HepG2 (cell line): ENCODE measurements around the gene PNLIPRP3. TPM values are rescaled to one million over a fixed set of nuclear protein-coding genes. Genes with fewer than 3 reads are reported as not detected.

Experiments used
- ATAC-seq: fragments of 200-7000 bp; cut with Tn5 transposase; 3 replicates; pipeline ENCODE4 v1.9.1; 2020; ENCODE audit warnings: mild to moderate bottlenecking, moderate library complexity
- BruUV-seq: library from RNA; stranded (reverse); fragments of 400-500 nt; replicated peaks from 2 replicates; lab custom pipeline; 2021; lab: Mats Ljungman, UMichigan
- CTCF ChIA-PET: fragments of 300-600 bp; formaldehyde crosslinking; extraction: SDS; loops from one replicate; lab custom pipeline; 2021; ENCODE audit warnings: low total read pairs, inconsistent platforms, low intra/inter-chr PET ratio; lab: Yijun Ruan, JAX
- POLR2A ChIA-PET: fragments of 350-600 bp; sonication (Branson Sonifier 250); formaldehyde crosslinking; loops from one replicate; lab custom pipeline; 2020; ENCODE audit warnings: antibody characterized with exemption, inconsistent platforms; lab: Yijun Ruan, JAX
- DNase-seq: peaks from one replicate; pipeline ENCODE4 v3.0.0-alpha.2; 2015; ENCODE audit warnings: low spot score
- FAIRE-seq: peaks from 3 replicates; lab custom pipeline; 2011; peaks lifted over from hg19 to GRCh38; lab: Jason Lieb, UNC
- H2AFZ ChIP-seq: one replicate; pipeline ENCODE4 v1.6.1; 2011; ENCODE audit warnings: low read length, inconsistent platforms
- H3K27ac ChIP-seq: fragments of 300-600 bp; 3 replicates; pipeline ENCODE4 v1.8.0; 2011; ENCODE audit warnings: mixed run types, mild to moderate bottlenecking, mixed read lengths, low read length, inconsistent platforms; ENCODE audit not compliant: insufficient read depth; ENCODE audit errors: extremely low read length
- H3K27me3 ChIP-seq, 2 experiments: fragments of 200-600 bp in 1 of 2; 2 replicates in 1 of 2; 3 replicates in 1 of 2; pipeline versions ENCODE4 v1.6.0 to v1.8.0; 2011; ENCODE audit warnings: low read length in 2 of 2, mild to moderate bottlenecking in 2 of 2, moderate library complexity in 2 of 2, inconsistent platforms in 1 of 2; ENCODE audit not compliant: insufficient read depth in 2 of 2, control insufficient read depth in 1 of 2
- H3K36me3 ChIP-seq, 2 experiments: fragments of 200-600 bp in 1 of 2; replicated peaks in 1 of 2; 2 replicates in 1 of 2; 3 replicates in 1 of 2; pipeline versions ENCODE4 v1.5.1 to v1.8.0; 2011; ENCODE audit warnings: low read length in 2 of 2, inconsistent platforms in 1 of 2; ENCODE audit not compliant: insufficient read depth in 2 of 2, control insufficient read depth in 1 of 2
- H3K4me1 ChIP-seq: 2 replicates; pipeline ENCODE4 v1.5.1; 2012; ENCODE audit warnings: low read length, inconsistent platforms; ENCODE audit not compliant: insufficient read depth
- H3K4me2 ChIP-seq: 2 replicates; pipeline ENCODE4 v1.6.0; 2011; ENCODE audit warnings: low read depth, low read length, inconsistent platforms
- H3K4me3 ChIP-seq, 3 experiments: fragments of 200-600 bp in 1 of 3; sonication (generic), shearing (Covaris generic) in 1 of 3; replicated peaks in 1 of 3; 2 replicates each; pipeline ENCODE4 v1.5.1; 2011 to 2016; ENCODE audit warnings: low read length in 3 of 3, inconsistent platforms in 2 of 3, low read depth in 2 of 3, mild to moderate bottlenecking in 2 of 3, control low read depth in 1 of 3, mixed read lengths in 1 of 3; ENCODE audit not compliant: insufficient read depth in 1 of 3
- H3K79me2 ChIP-seq: one replicate; pipeline ENCODE4 v1.6.1; 2011; ENCODE audit warnings: low read length, inconsistent platforms; ENCODE audit not compliant: insufficient read depth
- H3K9ac ChIP-seq: 2 replicates; pipeline ENCODE4 v1.6.0; 2011; ENCODE audit warnings: mild to moderate bottlenecking, low read depth, low read length, inconsistent platforms; ENCODE audit not compliant: insufficient read depth
- H3K9me3 ChIP-seq: 2 replicates; pipeline ENCODE4 v1.5.1; 2012; ENCODE audit warnings: mild to moderate bottlenecking, low read length
- H4K20me1 ChIP-seq: 2 replicates; pipeline ENCODE4 v1.6.0; 2011; ENCODE audit warnings: inconsistent platforms, mild to moderate bottlenecking, low read length, moderate library complexity; ENCODE audit not compliant: insufficient read depth
- ERF ChIP-seq: IDR thresholded peaks from 2 replicates; pipeline ENCODE4 v1.6.1; 2018; ENCODE audit warnings: missing biosample characterization, missing genetic modification reagents
- FOXK1 ChIP-seq: sonication (generic); formaldehyde crosslinking; IDR thresholded peaks from 2 replicates; pipeline ENCODE4 v1.4.0; 2020; ENCODE audit warnings: low read depth, missing genetic modification reagents, borderline replicate concordance
- GFI1 ChIP-seq: sonication (generic); formaldehyde crosslinking; IDR thresholded peaks from 2 replicates; pipeline ENCODE4 v1.5.0; 2020; ENCODE audit warnings: missing genetic modification reagents, mild to moderate bottlenecking, borderline replicate concordance
- GTF2F1 ChIP-seq: fragments of 150-350 bp; IDR thresholded peaks from 2 replicates; pipeline ENCODE4 v1.6.1; 2014; ENCODE audit warnings: low read length
- HDAC2 ChIP-seq: sonication (generic); formaldehyde crosslinking; IDR thresholded peaks from 2 replicates; pipeline ENCODE4 v1.4.0; 2020; ENCODE audit warnings: missing genetic modification reagents
- MAFG ChIP-seq: sonication (generic); formaldehyde crosslinking; IDR thresholded peaks from 2 replicates; pipeline ENCODE4 v1.5.1; 2020; ENCODE audit warnings: mild to moderate bottlenecking, missing genetic modification reagents
- NR2C2 ChIP-seq: sonication (generic); formaldehyde crosslinking; IDR thresholded peaks from 2 replicates; pipeline ENCODE4 v1.4.0; 2020; ENCODE audit warnings: missing genetic modification reagents, mild to moderate bottlenecking, moderate library complexity, borderline replicate concordance
- NR2F6 ChIP-seq, 2 experiments: IDR thresholded peaks; 2 replicates each; pipeline ENCODE4 v1.6.1; 2016; ENCODE audit warnings: antibody characterized with exemption in 1 of 2, mild to moderate bottlenecking in 1 of 2
- PLRG1 ChIP-seq: fragments of 450-650 bp; conservative IDR thresholded peaks from 2 replicates; pipeline ENCODE4 v1.6.1; 2016
- SMAD3 ChIP-seq: sonication (generic); formaldehyde crosslinking; IDR thresholded peaks from 2 replicates; pipeline ENCODE4 v1.4.0; 2020; ENCODE audit warnings: missing genetic modification reagents
- SMC3 ChIP-seq: IDR thresholded peaks from 2 replicates; pipeline ENCODE4 v1.6.1; 2011; ENCODE audit warnings: low read length, improper control_type of control experiment
- U2AF2 ChIP-seq: fragments of 200-400 bp; formaldehyde crosslinking; IDR thresholded peaks from 2 replicates; pipeline ENCODE4 v1.6.1; 2017; ENCODE audit warnings: low read depth, mild to moderate bottlenecking, low read length
- YY1 ChIP-seq: IDR thresholded peaks from 2 replicates; pipeline ENCODE4 v1.6.1; 2011; ENCODE audit warnings: low read length, low read depth, moderate library complexity, mild to moderate bottlenecking; ENCODE audit not compliant: insufficient read depth, insufficient replicate concordance
- ZFP41 ChIP-seq: sonication (generic); formaldehyde crosslinking; IDR thresholded peaks from 2 replicates; pipeline ENCODE4 v1.4.0; 2020; ENCODE audit warnings: mild to moderate bottlenecking, missing genetic modification reagents, borderline replicate concordance
- ZNF713 ChIP-seq: sonication (generic); formaldehyde crosslinking; IDR thresholded peaks from 2 replicates; pipeline ENCODE4 v1.4.0; 2020; ENCODE audit warnings: mild to moderate bottlenecking, missing genetic modification reagents
- ZNF749 ChIP-seq: sonication (generic); formaldehyde crosslinking; IDR thresholded peaks from 2 replicates; pipeline ENCODE4 v1.8.0; 2022; ENCODE audit warnings: mild to moderate bottlenecking, missing genetic modification reagents, moderate library complexity, borderline replicate concordance
- WGBS: methylation state at CpG from one replicate; pipeline ENCODE4 v1.1.6; 2017; ENCODE audit warnings: low lambda C conversion rate; 5-methylcytosine and 5-hydroxymethylcytosine counted together
- in situ Hi-C: cut with HindIII; loops from 2 replicates; pipeline ENCODE4 v1.10.0; 2017; ENCODE audit warnings: low pct_unique_long_range_greater_than_20kb; ENCODE audit not compliant: extremely low pct_ligation_motif_present
- intact Hi-C: fragments of 100-400 bp; cut with micrococcal nuclease; formaldehyde crosslinking; loops from one replicate; pipeline ENCODE4 v1.10.0; 2022; ENCODE audit not compliant: unreplicated experiment
- polyA plus RNA-seq, 8 experiments: library from polyadenylated mRNA; depleted of rRNA in 3 of 8; stranded (reverse) in 7 of 8; unstranded in 1 of 8; fragments of >200 nt; fragmentation: Illumina TruSeq in 4 of 8; extraction: Trizol in 4 of 8; gene quantifications; 2 replicates each; pipeline versions ENCODE4 v1.2.1 to v1.2.3, GENCODE V29; 2011 to 2016; ENCODE audit warnings: low read depth in 4 of 8, missing spikeins in 1 of 8, mixed read lengths in 1 of 8; ENCODE audit not compliant: insufficient read depth in 1 of 8
- total RNA-seq, 5 experiments: library from RNA; depleted of rRNA; stranded (reverse); fragments of >200 nt; fragmentation: Illumina TruSeq; extraction: Trizol; gene quantifications; 2 replicates each; pipeline ENCODE4 v1.2.3, GENCODE V29; 2016; ENCODE audit warnings: low read depth in 1 of 5
- TF ChIP-seq, protein P1 (sequence below): sonication (generic); formaldehyde crosslinking; IDR thresholded peaks from 2 replicates; pipeline ENCODE4 v1.8.1; 2023; ENCODE audit warnings: missing genetic modification reagents, inconsistent platforms, borderline replicate concordance
- TF ChIP-seq, protein P2 (sequence below): IDR thresholded peaks from 2 replicates; pipeline ENCODE4 v1.6.1; 2016; ENCODE audit warnings: missing genetic modification reagents, missing compliant biosample characterization
- TF ChIP-seq, protein P3 (sequence below): sonication (generic); formaldehyde crosslinking; IDR thresholded peaks from 2 replicates; pipeline ENCODE4 v1.9.0; 2022; ENCODE audit warnings: low read depth, missing genetic modification reagents

The PNLIPRP3 gene
- total and polyA plus RNA-seq, 2 of the 13 experiments (the other 11 are each of a cell fraction or from before 2014, with no cell fraction given), result not detected

DNA sequence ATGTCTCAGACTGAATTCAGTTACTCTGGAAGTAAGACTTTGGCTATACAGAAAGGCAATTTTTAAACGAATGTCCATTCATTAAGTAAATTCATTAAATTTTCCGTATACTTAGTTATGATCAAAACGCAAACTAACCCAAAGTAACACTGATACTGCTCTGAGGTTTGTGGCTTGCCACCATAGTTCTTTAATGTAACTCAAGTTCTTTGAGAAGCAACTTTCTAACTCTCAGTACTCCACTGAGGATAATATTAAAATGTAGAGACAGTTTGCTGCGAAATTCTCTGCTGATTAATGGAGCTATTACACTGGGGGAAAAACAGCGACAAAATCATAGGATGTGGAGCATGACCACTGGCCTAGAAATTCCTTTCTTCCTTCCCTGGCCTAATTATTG, 45.4 kb upstream of the PNLIPRP3 start:
- no peak for FAIRE-seq
- H4K20me1 ChIP-seq, result no peaks in the 10 kb centered on the region
- no peak for ATAC-seq
- H3K36me3 ChIP-seq, result no peaks in the 10 kb centered on the region
- H3K27me3 ChIP-seq, result no peaks in the 10 kb centered on the region
- no peaks in the 10 kb centered on the region for H3K4me1 ChIP-seq
- no peak for DNase-seq
- BruUV-seq, result no TSS peak
- intact Hi-C loops, result no loop called here
- H3K9ac ChIP-seq, result no peak overlapping the region
- in situ Hi-C loops, result no loop called here
- H3K9me3 ChIP-seq, result no peaks in the 10 kb centered on the region
- WGBS, result 4% methylated on average over 5 of the region's 5 CpGs
- no peaks in the 10 kb centered on the region for H3K79me2 ChIP-seq
- no peak overlapping the region for H3K4me2 ChIP-seq
- no peak overlapping the region for H3K4me3 ChIP-seq
- no peak overlapping the region for H2AFZ ChIP-seq
- ChIA-PET CTCF (no interaction called here), POLR2A (no interaction called here)
- no peak for TF ChIP-seq NR2C2 (CRISPR knock-in tag)
- no peak for TF ChIP-seq U2AF2
- TF ChIP-seq NR2F6 (IDR thresholded peaks at IDR 0.05), result no peak
- TF ChIP-seq NR2F6 (CRISPR knock-in tag; IDR thresholded peaks at IDR 0.05), result no peak
- TF ChIP-seq ZFP41, result no peak
- no peak for TF ChIP-seq ZNF749 (CRISPR knock-in tag)
- no peak for TF ChIP-seq MAFG
- TF ChIP-seq ZNF713 (CRISPR knock-in tag), result no peak
- TF ChIP-seq ERF (CRISPR knock-in tag), result no peak
- no peak for TF ChIP-seq YY1
- no peak for TF ChIP-seq HDAC2 (CRISPR knock-in tag)
- TF ChIP-seq SMAD3 (CRISPR knock-in tag), result no peak
- H3K27ac ChIP-seq, result no peak overlapping the region

DNA sequence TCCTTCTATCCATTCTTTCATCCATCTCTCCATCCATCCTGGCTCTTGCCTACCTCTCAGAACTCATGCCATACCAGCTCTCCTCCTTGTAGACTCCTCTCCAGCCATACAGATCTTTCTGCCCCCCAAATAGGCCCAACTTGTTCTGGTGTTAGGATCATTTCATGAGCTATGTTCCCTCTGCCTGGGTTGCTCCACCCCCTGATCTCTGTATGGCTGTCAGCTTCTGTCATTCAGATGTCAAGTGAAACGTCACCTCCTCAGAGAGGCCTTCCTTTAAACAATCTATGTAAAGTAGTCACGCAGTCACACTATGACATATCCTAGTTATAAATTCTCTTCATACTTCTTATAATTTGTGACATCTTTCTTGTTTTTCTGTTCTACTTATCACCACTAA, 42.3 kb upstream of the PNLIPRP3 start:
- ChIA-PET CTCF (interaction anchor here (2.3 kb wide), 1 partner anchor 1030 kb away, joined by 14 read pairs; no protein-coding TSS in a partner anchor), POLR2A (no interaction called here)
- Histone ChIP-seq H4K20me1 (no peaks in the 10 kb centered on the region), H3K4me2 (no peak overlapping the region), H2AFZ (no peak overlapping the region), H3K9me3 (no peaks in the 10 kb centered on the region), H3K4me1 (no peaks in the 10 kb centered on the region), H3K79me2 (no peaks in the 10 kb centered on the region), H3K27me3 (no peaks in the 10 kb centered on the region), H3K27ac (no peak overlapping the region), H3K4me3 (no peak overlapping the region), H3K36me3 (no peaks in the 10 kb centered on the region), H3K9ac (no peak overlapping the region)
- WGBS, result 10% methylated on average over 2 of the region's 2 CpGs
- in situ Hi-C loops, result no loop called here
- BruUV-seq, result no TSS peak
- intact Hi-C loops, result no loop called here
- ATAC-seq, result no peak
- FAIRE-seq, result no peak
- DNase-seq, result no peak
- TF ChIP-seq FOXK1 (CRISPR knock-in tag), result no peak
- no peak for TF ChIP-seq GFI1
- TF ChIP-seq, protein P1, sequence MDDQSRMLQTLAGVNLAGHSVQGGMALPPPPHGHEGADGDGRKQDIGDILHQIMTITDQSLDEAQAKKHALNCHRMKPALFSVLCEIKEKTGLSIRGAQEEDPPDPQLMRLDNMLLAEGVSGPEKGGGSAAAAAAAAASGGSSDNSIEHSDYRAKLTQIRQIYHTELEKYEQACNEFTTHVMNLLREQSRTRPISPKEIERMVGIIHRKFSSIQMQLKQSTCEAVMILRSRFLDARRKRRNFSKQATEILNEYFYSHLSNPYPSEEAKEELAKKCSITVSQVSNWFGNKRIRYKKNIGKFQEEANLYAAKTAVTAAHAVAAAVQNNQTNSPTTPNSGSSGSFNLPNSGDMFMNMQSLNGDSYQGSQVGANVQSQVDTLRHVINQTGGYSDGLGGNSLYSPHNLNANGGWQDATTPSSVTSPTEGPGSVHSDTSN (CRISPR knock-in tag), result no peak
- TF ChIP-seq SMC3, result no peak
- TF ChIP-seq PLRG1, result no peak
- TF ChIP-seq, protein P2, sequence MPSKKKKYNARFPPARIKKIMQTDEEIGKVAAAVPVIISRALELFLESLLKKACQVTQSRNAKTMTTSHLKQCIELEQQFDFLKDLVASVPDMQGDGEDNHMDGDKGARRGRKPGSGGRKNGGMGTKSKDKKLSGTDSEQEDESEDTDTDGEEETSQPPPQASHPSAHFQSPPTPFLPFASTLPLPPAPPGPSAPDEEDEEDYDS, result no peak
- TF ChIP-seq, protein P3, sequence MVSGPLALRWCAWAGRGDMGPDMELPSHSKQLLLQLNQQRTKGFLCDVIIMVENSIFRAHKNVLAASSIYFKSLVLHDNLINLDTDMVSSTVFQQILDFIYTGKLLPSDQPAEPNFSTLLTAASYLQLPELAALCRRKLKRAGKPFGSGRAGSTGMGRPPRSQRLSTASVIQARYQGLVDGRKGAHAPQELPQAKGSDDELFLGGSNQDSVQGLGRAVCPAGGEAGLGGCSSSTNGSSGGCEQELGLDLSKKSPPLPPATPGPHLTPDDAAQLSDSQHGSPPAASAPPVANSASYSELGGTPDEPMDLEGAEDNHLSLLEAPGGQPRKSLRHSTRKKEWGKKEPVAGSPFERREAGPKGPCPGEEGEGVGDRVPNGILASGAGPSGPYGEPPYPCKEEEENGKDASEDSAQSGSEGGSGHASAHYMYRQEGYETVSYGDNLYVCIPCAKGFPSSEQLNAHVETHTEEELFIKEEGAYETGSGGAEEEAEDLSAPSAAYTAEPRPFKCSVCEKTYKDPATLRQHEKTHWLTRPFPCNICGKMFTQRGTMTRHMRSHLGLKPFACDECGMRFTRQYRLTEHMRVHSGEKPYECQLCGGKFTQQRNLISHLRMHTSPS (CRISPR knock-in tag), result no peak
- TF ChIP-seq GTF2F1, result no peak
